ENCODE data around the gene SH2D6. TPM values are rescaled to one million over a fixed set of nuclear protein-coding genes. Genes with fewer than 3 reads are reported as not detected.

SH2D6 gene
- total and polyA plus RNA-seq, 9 of the 15 experiments (the other 6 are each of a cell fraction or from before 2014, with no cell fraction given), result 0.07 to 0.76 (median 0.33) TPM; not detected in 2

- TF ChIP-seq PHB (CRISPR knock-in tag; IDR thresholded peaks at IDR 0.05) (no peak), RAD51 (IDR thresholded peaks at IDR 0.05; ENCODE audit: borderline replicate concordance, low read depth) (no peak), ZBTB33 (CRISPR knock-in tag; IDR thresholded peaks at IDR 0.05) (no peak), DMBX1 (CRISPR knock-in tag; IDR thresholded peaks at IDR 0.05; ENCODE audit: borderline replicate concordance) (peak; percentile 82), MTF1 (CRISPR knock-in tag; IDR thresholded peaks at IDR 0.05; ENCODE audit: borderline replicate concordance) (peak; percentile 57; the same call in 1 of the 2 replicates), ZNF184 (CRISPR knock-in tag; IDR thresholded peaks at IDR 0.05) (no peak), ZBTB26 (CRISPR knock-in tag; IDR thresholded peaks at IDR 0.05) (peak; percentile 91), EHMT2 (IDR thresholded peaks at IDR 0.05) (no peak), HMG20A (CRISPR knock-in tag; conservative IDR thresholded peaks at IDR 0.05) (no peak), SP1 (CRISPR knock-in tag; IDR thresholded peaks at IDR 0.05) (peak; percentile 76; the same call in 1 of the 2 replicates), ELK1 (CRISPR knock-in tag; IDR thresholded peaks at IDR 0.05) (no peak), CEBPB (tag; IDR thresholded peaks at IDR 0.05) (no peak), ARID1B (IDR thresholded peaks at IDR 0.05) (0 out of 2 replicates have a peak, but pooled peaks have one; percentile 28), KDM5B (IDR thresholded peaks at IDR 0.05; ENCODE audit: insufficient replicate concordance, low read depth, low read length) (no peak), SMARCA5 (IDR thresholded peaks at IDR 0.05) (no peak), KDM1A (IDR thresholded peaks at IDR 0.05) (peak in 1 of 2 experiments; percentile 57; a peak in 1 of 4 replicates), ETS2 (tag; IDR thresholded peaks at IDR 0.05; ENCODE audit: borderline replicate concordance, poor library complexity, severe bottlenecking) (no peak), CBX3 (IDR thresholded peaks at IDR 0.05; ENCODE audit: borderline replicate concordance in 1 of 2, low read length in 2 of 2) (no peak)
- TF ChIP-seq, protein P1, sequence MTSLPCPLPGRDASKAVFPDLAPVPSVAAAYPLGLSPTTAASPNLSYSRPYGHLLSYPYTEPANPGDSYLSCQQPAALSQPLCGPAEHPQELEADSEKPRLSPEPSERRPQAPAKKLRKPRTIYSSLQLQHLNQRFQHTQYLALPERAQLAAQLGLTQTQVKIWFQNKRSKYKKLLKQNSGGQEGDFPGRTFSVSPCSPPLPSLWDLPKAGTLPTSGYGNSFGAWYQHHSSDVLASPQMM (CRISPR knock-in tag; IDR thresholded peaks at IDR 0.05), result no peak
- TF ChIP-seq, protein P2, sequence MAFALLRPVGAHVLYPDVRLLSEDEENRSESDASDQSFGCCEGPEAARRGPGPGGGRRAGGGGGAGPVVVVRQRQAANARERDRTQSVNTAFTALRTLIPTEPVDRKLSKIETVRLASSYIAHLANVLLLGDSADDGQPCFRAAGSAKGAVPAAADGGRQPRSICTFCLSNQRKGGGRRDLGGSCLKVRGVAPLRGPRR (CRISPR knock-in tag; IDR thresholded peaks at IDR 0.05), result peak; percentile 82; the same call in 1 of the 2 replicates
- TF ChIP-seq, protein P3, sequence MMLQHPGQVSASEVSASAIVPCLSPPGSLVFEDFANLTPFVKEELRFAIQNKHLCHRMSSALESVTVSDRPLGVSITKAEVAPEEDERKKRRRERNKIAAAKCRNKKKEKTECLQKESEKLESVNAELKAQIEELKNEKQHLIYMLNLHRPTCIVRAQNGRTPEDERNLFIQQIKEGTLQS (IDR thresholded peaks at IDR 0.05), result no peak
- TF ChIP-seq, protein P3 (CRISPR knock-in tag; conservative IDR thresholded peaks at IDR 0.05), result no peak
Observed at GRCh38 chr2:85420536-85421259, 2.2 kb downstream of the SH2D6 start (continued).

Data from K562 (cell line).